ENCODE measurements around the gene SH3GL1.

SH3GL1 gene, protein sequence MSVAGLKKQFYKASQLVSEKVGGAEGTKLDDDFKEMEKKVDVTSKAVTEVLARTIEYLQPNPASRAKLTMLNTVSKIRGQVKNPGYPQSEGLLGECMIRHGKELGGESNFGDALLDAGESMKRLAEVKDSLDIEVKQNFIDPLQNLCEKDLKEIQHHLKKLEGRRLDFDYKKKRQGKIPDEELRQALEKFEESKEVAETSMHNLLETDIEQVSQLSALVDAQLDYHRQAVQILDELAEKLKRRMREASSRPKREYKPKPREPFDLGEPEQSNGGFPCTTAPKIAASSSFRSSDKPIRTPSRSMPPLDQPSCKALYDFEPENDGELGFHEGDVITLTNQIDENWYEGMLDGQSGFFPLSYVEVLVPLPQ

DNA sequence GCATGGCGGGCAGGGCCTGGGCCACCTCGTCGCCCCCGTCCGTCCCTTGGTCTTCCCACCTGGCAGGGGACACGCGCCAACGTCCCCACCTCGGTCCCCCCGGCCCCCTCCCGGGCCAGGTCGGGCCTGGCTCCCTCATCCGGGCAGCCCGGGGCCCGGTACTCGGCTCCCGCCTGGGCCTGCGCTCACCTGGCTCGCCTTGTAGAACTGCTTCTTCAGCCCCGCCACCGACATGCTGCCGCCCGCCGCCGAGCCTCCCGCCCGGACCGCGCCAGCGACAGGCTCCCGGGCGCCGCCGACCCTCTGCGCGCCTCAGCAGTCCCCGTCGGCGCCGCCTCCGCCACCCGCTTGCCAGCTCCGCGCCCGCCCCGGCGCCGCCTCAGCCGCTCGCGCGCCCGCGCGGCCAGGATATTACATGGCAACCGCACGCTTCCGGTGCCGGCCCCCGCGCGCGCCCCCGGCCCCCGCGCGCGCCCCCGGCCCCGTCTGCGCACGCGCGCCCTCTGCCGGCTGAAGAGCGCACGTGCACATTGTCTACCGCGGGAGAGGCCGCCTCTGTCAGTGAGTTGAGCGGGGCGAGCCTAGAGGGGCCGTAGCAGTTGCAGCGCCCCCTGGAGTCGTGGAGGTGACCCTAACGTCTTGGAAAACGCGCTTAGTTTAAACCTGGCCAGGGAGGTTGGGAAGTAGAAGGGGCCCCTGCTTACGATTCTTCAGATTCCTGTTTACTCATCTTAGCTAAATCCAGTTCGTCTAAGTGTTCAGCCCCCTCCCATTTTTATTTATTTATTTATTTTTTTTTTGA lies at the start of gene SH3GL1:
TSS of gene SH3GL1 (minus strand) at position 413 of the 802 bp plus-strand sequence. CDS start at position 234, 179 bp downstream.
- peak; percentile 94 for DNase-seq

DNA sequence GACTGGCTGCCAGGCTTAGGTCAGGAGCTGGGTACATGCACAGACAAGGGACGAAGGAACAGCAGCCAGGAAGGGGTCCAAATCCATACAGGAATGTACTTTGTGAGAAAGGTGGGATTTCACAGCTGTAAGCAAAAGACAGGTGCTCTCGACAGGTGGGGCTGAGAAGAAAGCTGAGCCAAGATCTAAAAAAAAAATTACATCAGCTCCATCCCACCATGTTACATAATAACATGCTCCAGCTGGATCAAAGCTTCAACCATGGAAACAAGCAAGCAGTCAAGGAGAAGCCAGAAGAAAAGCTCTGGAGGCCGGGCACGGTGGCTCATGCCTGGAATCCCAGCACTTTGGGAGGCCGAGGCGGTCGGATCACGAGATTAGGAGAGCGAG lies 49.3 kb upstream of the SH3GL1 start:
- no peak for DNase-seq

DNA sequence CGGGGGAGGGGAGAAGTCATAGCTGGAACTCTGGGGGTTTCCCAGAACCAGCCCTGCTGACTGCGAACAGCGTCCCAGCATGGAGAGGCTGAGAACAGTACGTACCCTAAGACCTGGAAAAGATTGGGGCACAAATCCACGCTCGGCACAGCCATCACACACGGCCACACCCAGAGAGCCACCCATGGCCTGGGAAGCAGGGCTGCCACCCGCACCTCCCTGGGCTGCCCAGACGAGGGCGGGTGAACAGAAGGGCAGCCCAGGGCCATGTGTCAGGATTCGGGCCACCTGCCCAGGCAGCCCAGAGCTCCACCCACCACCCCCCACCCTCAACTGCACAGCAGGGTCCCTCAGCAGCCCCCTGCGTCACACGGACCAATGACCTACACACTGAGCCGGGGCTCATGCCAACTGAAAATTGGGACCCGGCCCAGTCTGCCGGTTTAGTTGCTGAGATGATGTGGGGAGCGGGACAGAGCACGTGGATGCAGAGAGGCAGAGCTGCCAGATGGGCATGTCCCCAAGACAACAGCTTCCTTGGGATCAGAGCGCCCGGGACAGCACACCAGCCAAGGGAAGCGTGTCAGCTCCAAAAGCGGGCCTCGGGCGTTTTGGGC lies 48.8 kb upstream of the SH3GL1 start:
- no peak for DNase-seq

- no peak for DNase-seq
These were observed 48.0 kb upstream of the SH3GL1 start for GRCh38 chr19:4448147-4448985.

DNA sequence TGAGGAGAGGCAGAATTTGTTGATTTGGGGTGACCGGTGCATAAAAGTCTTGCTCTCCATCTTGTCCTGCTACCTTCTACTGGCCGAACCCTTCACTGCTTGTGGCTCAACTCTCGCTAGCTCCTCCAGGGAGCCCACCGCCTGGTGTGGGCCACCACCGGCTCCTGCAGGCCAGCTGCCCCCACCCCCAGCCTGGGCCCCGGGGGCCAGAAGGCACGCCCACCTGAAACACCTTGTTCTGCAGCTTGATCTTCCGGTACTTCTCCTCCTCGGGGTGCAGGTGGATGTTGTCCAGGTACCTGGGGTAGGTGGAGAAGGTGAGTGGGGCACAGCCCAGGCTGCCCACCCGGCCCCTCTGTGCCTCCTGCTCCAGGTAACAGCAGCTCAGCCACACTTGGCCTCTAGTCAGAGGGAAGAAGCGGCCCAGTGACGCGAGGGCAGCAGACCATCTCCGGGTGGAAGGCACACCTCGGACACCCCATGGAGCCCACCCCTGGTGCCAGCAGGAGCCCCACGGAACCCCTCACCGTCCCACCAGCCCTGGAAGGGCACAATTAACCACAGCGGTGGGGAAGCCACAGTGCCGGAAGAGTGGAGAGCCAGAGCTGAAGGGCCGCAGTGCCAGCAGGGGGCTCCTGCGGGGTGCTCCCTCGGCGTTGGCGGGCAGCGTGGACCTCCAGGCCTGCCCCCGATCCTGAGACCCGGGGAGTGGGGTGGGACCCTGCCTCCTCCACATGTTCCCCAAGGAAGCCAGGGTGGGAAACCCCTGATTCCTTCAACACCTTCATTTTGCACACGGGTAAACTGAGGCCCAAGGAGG lies 47.2 kb upstream of the SH3GL1 start:
- no peak for DNase-seq

DNA sequence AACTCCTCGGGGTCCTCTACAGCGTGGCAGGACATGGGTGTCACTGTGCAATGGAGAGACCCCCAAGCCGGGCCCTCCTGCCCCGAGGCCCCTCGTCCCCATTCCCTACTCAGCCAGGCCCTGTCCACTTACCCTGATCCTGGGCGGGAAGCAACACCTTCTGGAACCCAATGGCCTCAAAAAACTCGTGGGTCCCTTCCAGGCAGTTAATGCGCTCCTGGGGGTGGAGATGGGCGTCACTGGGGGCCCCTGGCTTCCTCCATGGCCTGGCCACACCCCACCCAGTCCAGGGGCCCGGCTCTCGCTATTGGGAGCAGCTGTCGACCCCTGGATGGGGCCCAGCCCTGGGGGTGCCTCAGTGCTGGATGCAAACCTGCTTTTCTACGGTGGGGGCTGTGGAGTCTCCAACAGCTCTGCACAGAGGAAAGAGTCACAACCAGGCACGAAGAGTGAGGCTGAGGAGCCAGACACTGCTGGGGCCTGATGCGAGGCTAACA lies 46.4 kb upstream of the SH3GL1 start:
- DNase-seq, result no peak

GRCh38 chr19:4445963-4446703 lies 45.8 kb upstream of the SH3GL1 start:
- DNase-seq, result no peak

DNA sequence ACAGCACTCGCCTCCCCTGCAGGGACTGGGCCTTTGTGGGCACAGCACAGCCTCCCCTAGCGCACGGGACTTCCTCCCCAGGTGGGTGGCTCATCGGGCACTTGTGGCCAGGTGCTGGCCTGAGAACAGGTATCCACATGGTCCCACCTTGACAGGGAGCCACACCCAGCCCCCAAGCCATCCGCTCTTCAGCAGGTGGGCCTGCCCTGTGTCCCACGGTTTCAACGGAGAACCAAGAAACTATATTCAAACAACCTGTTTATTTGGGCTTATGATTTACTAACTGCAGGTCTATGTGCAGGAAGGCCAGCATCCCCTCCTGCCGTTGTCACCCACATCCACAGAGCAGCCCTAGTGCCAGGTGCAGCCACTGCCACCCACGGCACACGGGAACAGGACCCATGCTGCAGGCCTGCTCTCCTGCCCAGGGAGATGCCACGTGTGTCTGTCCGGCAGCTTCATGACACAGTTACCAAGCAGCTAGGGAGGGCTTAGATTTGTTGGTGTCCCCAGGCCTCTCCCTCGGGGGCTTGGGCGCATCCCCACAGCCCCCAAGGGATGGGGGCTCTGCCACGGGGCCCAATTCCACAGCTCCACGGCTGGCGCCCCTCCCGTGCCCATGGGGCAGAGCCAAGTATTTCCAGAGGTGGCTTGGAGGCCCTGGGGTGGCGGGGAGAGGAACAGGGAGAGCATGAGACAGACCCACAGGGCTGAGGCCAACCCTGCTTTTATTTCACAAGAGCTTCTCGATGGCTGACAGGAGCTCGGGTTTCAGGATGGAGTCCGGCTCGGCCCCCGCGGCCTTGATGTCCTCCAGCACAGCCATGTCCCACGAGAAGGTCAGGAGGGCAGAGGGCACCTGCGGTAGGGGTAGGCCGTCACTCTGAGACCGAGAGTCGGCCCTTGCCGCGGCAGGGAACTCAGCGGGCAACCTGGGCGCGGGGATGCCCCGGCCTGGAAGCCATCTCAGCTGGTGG lies 44.7 kb upstream of the SH3GL1 start:
- DNase-seq, result no peak

- no peak for DNase-seq
These were observed 43.8 kb upstream of the SH3GL1 start for GRCh38 chr19:4443966-4444764.

- DNase-seq, result no peak
These were observed 42.8 kb upstream of the SH3GL1 start for GRCh38 chr19:4443188-4443587.

DNA sequence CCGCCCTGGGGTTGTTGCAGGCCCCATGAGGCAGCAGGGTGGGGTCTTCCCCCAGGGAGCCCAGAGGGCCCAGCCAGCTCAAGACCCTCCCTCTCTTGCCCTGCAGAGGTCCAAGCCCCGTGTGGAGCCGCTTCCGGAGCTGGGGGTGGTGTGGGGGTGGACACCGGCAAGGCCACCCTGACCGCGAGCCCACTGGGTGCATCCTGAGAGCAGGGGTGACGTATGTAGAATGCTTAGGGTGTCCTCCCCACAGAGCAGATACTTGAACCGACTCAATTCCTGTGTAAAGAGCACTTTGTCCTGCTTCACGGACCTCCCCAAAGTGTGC lies 42.4 kb upstream of the SH3GL1 start:
- no peak for DNase-seq

DNA sequence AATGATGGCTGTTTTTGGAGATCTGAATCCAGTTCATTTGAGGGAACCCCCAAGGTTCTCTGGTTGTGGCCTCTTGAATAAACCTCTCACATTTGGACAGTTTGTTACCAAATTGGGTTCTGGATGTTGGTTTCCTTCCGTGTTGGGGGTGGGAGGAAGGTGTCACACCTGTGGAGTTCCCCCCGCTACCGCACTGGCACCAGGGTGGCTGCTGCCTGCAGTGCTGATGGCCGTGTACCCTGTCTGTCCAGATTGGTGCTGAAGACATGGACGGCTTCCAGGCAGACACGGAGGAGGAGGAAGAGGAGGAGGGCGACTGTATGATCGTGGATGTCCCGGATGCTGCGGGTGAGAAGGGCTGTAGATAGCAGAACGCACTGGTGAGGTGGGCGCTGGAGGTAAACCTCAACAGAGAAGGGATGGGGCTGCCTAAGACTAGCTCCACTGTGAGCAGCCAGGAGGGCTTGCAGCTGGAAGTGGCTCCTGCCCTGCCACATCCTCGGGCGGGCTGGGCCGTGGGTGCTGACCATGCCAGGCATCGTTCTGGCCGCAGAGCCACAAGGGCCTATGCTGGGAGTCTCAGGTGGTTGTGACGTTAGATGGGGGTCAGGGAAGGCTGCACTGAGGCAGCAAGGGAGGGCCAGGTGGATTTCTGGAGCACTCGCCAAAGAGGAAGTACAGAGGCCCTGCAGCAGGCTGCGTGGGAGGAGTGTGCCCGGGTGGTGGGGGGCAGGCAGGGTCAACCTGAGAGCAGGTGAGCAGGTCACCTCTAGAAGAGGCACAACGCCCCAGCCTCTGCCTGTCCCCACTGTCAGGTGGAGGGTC lies 41.9 kb upstream of the SH3GL1 start:
- no peak for DNase-seq

- no peak for DNase-seq
These were observed 38.9 kb upstream of the SH3GL1 start for GRCh38 chr19:4439243-4439642.

DNA sequence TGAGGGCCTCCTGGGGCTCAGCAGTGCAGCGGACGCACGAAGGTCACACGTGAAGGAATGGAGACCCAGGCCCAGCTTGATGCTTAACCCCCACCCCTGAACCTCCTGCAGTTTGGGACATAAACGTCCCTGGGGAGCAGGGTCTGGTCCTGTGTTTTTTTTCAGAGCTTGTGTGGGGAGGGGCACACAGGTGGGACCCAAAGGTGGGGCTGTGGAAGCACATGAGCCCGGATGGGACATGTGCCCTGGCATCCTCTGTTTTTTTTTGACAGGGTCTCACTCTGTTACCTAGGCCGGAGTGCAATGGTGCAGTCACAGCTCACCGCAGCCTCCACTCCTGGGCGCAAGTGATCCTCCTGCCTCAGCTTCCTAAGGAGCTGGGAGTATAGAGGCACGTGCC lies 36.8 kb upstream of the SH3GL1 start:
- DNase-seq, result no peak

DNA sequence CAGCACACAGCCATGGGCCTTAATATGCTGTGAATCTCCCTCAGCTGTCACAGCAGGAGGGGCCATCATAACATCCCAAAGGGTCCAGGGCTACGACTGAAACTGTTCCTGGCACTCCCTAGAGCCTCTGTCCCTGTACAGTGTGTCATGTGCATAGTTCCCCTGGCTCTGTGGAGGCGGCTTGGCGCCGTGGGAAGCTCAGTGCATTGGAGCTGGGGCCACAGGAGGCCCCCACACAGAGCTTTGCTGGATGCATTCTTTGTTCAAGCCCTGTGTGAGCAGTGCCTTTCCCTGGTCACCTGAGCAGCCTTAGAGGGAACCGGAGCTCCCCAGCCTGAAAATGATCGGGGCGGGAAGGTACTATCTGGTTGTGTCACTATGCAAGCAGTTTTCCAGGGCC lies 35.9 kb upstream of the SH3GL1 start:
- no peak for DNase-seq

DNA sequence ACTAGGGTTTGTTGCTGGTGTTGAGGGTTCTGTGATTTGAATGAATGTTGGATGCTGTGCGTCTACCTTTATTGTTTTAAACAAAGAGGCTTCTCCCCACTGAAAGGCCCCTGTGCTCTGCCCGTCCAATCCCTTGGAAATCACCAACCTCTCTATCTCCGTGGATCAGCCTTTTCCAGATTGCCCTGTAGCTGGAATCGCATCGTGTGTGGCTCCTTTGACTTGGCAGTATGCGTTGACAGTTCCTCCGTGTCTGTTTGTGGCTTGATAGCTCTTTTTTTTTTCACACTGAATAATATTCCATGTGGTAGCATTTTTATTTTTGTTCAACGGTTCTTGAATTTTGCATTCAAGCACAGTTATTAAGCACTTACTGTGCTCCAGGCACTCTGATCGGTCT lies 34.0 kb upstream of the SH3GL1 start:
- DNase-seq, result no peak

DNA sequence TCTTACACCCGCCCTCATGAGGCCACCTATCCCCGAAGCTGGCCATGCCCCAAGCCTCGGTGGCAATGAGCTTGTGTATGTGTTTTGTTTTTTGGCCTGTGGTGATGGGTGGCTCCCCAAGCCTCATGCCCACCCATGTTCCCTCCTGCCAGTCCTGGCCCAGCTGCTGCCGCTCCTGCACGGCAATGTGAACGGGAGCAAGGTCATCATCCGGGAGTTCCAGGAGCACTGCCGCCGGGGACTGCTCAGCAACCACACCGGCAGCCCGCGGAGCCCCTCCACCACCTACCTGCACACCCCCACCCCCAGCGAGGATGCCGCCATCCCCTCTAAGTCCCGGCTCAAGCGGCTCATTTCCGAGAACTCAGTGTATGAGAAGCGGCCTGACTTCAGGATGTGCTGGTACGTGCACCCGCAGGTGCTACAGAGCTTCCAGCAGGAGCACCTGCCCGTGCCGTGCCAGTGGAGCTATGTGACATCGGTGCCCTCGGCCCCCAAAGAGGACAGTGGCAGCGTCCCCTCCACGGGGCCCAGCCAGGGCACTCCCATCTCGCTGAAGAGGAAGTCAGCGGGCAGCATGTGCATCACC lies 32.7 kb upstream of the SH3GL1 start:
- no peak for DNase-seq

Data from activated T-cell treated with anti-CD3 and anti-CD28 coated beads, Interleukin-2, amount 50 U/mL, for 1 hour (primary cell).